ENCODE measurements around the gene SEMA3C.

The SEMA3C gene

DNA sequence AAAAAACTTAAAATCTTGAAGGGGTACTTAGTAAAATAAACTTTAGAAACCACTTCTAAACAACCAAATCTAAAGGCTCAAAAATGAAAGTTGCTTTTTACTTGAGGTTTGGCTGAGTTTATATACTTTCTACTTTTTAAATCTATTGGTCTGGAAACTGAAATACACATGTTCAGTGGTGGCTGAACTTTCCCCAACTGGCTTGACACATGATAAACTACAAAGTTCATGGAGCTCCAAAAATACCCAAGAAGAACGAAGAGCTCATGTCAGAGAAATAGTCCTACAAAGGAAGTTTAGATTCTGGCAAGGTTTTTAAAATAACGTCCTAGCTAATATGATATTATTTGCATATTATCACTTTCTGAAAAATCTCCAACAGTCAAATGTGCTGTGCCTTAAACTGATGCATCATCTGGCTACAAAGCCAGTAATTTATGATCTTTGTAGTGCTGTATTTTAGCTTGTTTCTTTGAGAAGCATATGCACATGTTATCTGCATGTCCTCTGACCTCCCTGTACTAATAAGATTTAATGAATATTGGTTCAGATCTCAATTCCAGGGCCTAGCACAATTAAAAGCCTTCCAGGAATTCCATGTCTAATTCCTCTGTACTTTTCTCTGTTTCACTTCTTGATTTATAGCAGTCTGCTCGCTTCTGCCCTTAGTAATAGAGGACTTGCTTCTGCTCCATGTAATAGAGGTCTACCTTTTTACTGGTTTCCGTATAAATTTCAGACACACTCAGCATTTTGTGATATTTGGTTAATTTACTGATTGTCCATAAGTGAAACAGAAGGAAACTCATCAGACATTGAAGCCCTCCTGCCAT is 28.2 kb downstream of the SEMA3C start:
- in situ Hi-C loops (cut with MboI; ENCODE audit: low sequenced_read_pairs): no loop called here

DNA sequence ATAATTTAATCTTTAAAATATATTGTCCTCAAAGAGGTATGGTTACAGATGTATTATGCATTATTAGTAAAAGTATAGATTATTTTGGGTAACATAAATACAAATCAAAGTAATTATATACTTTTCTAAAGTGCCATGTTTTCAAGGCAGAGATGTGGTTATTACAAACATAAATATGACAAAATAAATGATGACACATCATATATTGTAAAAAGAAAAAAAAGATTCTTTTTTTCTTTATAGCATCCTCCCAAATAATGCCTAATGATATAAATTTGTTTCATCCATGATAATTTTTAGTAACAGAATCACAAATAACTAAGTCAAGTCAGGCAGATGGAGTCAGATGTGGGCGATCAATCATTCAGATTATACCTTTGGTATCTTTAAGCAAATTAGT is 29.3 kb downstream of the SEMA3C start:
- in situ Hi-C loops (cut with MboI; ENCODE audit: low sequenced_read_pairs): no loop called here

- in situ Hi-C loops (cut with MboI; ENCODE audit: low sequenced_read_pairs): no loop called here
Measured at GRCh38 chr7:80885757-80886156, 33.1 kb downstream of the SEMA3C start.

- in situ Hi-C loops (cut with MboI; ENCODE audit: low sequenced_read_pairs): no loop called here
Measured at GRCh38 chr7:80884511-80885195, 34.2 kb downstream of the SEMA3C start.

DNA sequence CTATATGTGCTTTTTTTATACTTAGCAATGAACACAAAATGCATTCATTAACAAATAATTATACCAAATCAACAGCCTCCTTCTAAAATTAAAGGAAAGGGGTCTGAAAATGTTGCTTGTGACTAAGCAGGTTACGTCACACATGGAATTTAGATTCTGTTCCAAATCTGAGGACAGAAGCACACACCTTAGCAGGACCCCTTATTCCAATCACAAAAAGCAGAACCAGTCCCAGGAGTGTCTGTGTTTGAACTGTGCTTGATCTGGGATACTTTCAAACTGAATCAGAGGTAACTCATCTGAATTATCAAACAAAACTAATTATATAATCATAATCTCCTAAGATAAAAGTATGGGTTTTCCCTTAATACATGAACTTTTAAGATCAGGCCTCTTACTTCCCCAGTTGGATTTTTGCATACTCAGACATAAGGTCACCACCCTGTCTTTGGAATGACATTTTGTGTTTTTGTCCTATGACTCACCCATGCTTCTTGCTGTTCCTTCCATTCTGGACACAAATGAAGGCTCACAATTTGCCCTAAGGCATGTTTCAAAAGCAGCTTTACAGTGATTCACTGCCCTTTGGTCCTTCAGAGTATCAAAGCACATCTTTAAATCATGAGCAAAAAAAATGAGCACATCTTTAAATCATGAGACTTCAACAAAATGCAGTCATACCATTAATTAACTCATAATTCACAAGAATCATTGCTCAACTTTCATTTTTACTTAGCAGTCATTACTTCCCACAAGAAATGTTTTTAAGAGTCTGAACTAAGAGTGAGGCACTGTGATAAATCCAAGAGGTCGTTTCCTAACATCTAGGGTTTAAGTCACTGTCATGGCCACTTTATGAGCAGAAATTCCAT is 35.5 kb downstream of the SEMA3C start:
- in situ Hi-C loops (cut with MboI; ENCODE audit: low sequenced_read_pairs): no loop called here

- in situ Hi-C loops (cut with MboI; ENCODE audit: low sequenced_read_pairs): no loop called here
Measured at GRCh38 chr7:80882213-80882801, 36.5 kb downstream of the SEMA3C start.

GRCh38 chr7:80881351-80881900 is 37.4 kb downstream of the SEMA3C start:
- in situ Hi-C loops (cut with MboI; ENCODE audit: low sequenced_read_pairs): no loop called here

GRCh38 chr7:80879849-80880248 is 39.0 kb downstream of the SEMA3C start:
- in situ Hi-C loops (cut with MboI; ENCODE audit: low sequenced_read_pairs): no loop called here

GRCh38 chr7:80876894-80877414 is 41.9 kb downstream of the SEMA3C start:
- in situ Hi-C loops (cut with MboI; ENCODE audit: low sequenced_read_pairs): no loop called here

- in situ Hi-C loops (cut with MboI; ENCODE audit: low sequenced_read_pairs): no loop called here
Measured at GRCh38 chr7:80875537-80876120, 43.2 kb downstream of the SEMA3C start.

- in situ Hi-C loops (cut with MboI; ENCODE audit: low sequenced_read_pairs): no loop called here
Measured at GRCh38 chr7:80873140-80873539, 45.7 kb downstream of the SEMA3C start.

GRCh38 chr7:80871228-80871627 is 47.6 kb downstream of the SEMA3C start:
- in situ Hi-C loops (cut with MboI; ENCODE audit: low sequenced_read_pairs): no loop called here

DNA sequence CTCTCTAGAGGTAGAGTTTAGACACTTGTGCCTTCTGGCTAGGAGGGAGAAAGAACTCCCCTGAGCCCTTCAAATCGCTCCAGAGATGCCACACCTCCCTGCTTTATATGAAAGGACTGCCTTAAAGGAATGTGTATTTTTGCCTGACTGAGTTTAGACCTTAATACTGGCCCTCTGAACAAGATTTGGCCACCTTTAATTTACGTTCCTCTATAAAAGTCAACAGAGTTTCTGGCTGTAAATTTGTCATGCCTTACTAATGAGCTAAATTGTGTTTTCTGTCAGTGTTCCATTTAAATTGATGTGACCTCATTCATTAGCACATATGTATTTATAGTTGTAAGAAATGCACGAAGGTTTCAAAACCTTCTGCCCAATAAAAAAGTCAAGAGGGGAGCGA is 48.0 kb downstream of the SEMA3C start:
- in situ Hi-C loops (cut with MboI; ENCODE audit: low sequenced_read_pairs): no loop called here

DNA sequence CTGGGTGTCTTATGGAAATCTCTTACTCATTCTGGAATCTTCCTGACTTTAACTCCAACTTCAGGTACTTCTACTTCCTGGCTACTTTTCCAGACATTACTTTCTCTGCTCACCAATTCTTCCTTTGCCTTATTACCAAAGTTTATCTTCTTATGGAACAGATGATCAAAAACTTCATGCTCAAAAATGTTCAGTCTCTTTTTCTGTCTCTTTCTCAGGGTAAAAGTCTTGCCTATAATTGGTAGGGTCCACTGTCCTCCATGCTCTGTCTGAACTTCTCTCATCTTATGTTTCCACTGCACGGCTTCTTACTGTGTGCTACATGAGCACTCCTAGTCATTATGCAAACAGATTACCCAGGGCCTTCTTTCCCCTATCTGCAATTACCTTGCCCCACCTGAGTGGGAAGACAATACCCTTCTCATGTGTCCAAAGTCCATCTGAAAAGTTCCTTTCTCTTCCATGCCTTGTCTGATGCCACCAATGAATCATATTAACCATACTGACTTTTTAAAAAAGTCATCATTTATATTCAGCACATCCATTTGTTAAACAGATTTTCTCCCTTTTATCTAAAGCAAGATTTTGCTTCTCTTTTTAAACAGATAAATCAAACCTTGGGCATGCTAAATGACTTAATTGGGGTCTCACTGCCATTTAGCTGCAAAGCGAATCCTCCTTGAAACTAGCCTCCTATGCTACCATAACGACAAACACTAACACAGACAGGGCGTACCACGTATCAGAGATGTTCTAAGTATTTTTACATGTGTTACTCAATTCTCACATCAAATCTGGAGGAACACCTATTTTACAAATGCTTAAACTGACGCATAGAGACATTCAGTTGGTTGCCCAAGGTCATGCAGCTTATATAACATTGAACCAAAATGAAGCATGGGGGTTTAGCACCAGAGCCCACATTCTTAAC is 48.8 kb downstream of the SEMA3C start:
- in situ Hi-C loops (cut with MboI; ENCODE audit: low sequenced_read_pairs): no loop called here

- in situ Hi-C loops (cut with MboI; ENCODE audit: low sequenced_read_pairs): no loop called here
Measured at GRCh38 chr7:80869106-80869784, 49.6 kb downstream of the SEMA3C start.

DNA sequence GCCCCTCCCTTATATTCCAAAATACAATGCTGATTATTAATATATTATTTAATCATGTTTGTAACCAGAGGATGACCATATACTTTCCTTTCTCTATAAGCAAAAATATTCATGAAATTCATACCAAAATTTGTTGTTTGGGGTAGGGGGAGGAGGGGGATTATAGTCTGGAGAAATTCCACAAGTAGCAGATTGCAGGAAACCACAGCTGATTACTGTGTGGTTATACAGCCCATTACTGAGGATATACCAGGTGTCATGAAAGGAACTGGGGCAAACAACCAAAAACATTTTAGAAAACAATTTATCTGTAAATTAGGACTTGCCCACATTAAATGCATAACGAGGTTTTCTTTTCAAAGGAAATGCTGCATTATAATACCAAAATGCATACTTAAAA is 50.3 kb downstream of the SEMA3C start:
- in situ Hi-C loops (cut with MboI; ENCODE audit: low sequenced_read_pairs): no loop called here

- in situ Hi-C loops (cut with MboI; ENCODE audit: low sequenced_read_pairs): no loop called here
Measured at GRCh38 chr7:80860554-80860953, 58.3 kb downstream of the SEMA3C start.

DNA sequence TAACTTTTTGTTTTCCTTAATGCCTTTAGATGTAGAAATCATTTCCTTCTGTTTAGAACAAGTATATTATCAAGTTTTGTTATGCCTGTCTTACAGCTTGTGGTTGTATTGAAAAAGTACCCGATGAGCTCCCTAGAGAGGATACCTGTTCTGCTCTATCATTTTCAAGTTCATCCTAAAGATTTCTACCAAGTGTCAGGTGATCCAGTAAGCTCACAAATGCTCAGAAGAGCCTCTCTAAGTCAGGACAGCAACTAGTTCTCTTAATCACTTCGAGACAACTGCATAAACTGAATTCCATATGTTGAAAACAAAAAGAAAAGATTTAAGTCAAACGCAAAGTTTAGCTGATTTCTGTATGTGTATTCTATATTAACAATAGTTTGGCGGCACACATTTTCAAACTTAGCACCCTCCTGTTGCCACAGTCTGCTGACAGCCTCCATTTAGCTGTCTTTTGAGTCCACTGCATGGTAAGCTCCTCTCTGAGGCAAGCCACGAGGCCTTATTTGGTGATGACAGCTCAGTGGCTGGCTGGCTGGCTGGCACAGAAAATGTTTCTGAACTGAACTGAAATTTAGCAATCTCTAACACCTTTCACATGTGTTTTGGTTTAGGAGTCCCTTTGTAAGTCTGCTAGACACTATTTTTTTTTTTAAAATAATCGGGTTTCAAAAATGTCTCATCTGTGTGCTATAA is 59.4 kb downstream of the SEMA3C start:
- in situ Hi-C loops (cut with MboI; ENCODE audit: low sequenced_read_pairs): no loop called here
